Astrocyte (in vitro differentiated cells and primary cell): ENCODE results near the gene HOXA4. TPM values are rescaled to one million over a fixed set of nuclear protein-coding genes. Genes with fewer than 3 reads are reported as not detected.

Experiments
- DNase-seq: peaks from one replicate; pipeline ENCODE4 v3.0.0-alpha.2; 2010; ENCODE audit warnings: low read depth
- FAIRE-seq: peaks from 2 replicates; lab custom pipeline; 2011; peaks lifted over from hg19 to GRCh38; lab: Jason Lieb, UNC
- H2AFZ ChIP-seq: 2 replicates; pipeline ENCODE4 v1.6.0; 2012; ENCODE audit warnings: low read depth, low read length, inconsistent platforms
- H3K27ac ChIP-seq: 2 replicates; pipeline ENCODE4 v1.5.1; 2011; ENCODE audit warnings: low read depth, low read length, inconsistent platforms
- H3K27me3 ChIP-seq: 2 replicates; pipeline ENCODE4 v1.6.0; 2011; ENCODE audit warnings: low read length, inconsistent platforms; ENCODE audit not compliant: insufficient read depth
- H3K36me3 ChIP-seq: 2 replicates; pipeline ENCODE4 v1.5.1; 2011; ENCODE audit warnings: low read length, inconsistent platforms; ENCODE audit not compliant: insufficient read depth
- H3K4me1 ChIP-seq: 2 replicates; pipeline ENCODE4 v1.5.1; 2011; ENCODE audit warnings: low read length, inconsistent platforms; ENCODE audit not compliant: insufficient read depth
- H3K4me2 ChIP-seq: 2 replicates; pipeline ENCODE4 v1.6.0; 2012; ENCODE audit warnings: low read length, inconsistent platforms
- H3K4me3 ChIP-seq: 2 replicates; pipeline ENCODE4 v1.5.1; 2011; ENCODE audit warnings: low read depth, mild to moderate bottlenecking, low read length, inconsistent platforms; ENCODE audit not compliant: insufficient read depth
- H3K79me2 ChIP-seq: 2 replicates; pipeline ENCODE4 v1.6.0; 2012; ENCODE audit warnings: mild to moderate bottlenecking, low read length, inconsistent platforms; ENCODE audit not compliant: insufficient read depth
- H3K9ac ChIP-seq: 2 replicates; pipeline ENCODE4 v1.6.0; 2012; ENCODE audit warnings: mild to moderate bottlenecking, low read length, inconsistent platforms
- H3K9me3 ChIP-seq: 2 replicates; pipeline ENCODE4 v1.5.1; 2012; ENCODE audit warnings: low read depth, mild to moderate bottlenecking, low read length, inconsistent platforms; ENCODE audit not compliant: insufficient read depth
- H4K20me1 ChIP-seq: 2 replicates; pipeline ENCODE4 v1.6.0; 2012; ENCODE audit warnings: low read length, inconsistent platforms; ENCODE audit not compliant: insufficient read depth
- H3K27ac Mint-ChIP-seq: one replicate; pipeline ENCODE4 v1.8.0; 2021; ENCODE audit warnings: mild to moderate bottlenecking, mixed read lengths; ENCODE audit not compliant: unreplicated experiment
- H3K27me3 Mint-ChIP-seq: one replicate; pipeline ENCODE4 v1.8.0; 2021; ENCODE audit warnings: low read depth, mixed read lengths; ENCODE audit not compliant: unreplicated experiment
- H3K36me3 Mint-ChIP-seq: one replicate; pipeline ENCODE4 v1.8.0; 2021; ENCODE audit warnings: low read depth, mixed read lengths; ENCODE audit not compliant: unreplicated experiment
- H3K4me1 Mint-ChIP-seq: one replicate; pipeline ENCODE4 v1.8.0; 2021; ENCODE audit warnings: low read depth, mixed read lengths; ENCODE audit not compliant: unreplicated experiment
- H3K4me3 Mint-ChIP-seq: one replicate; pipeline ENCODE4 v1.8.0; 2021; ENCODE audit warnings: mild to moderate bottlenecking, moderate library complexity, mixed read lengths; ENCODE audit not compliant: unreplicated experiment
- H3K9me3 Mint-ChIP-seq: one replicate; pipeline ENCODE4 v1.8.0; 2021; ENCODE audit warnings: mild to moderate bottlenecking, mixed read lengths; ENCODE audit not compliant: unreplicated experiment
- CTCF ChIP-seq: IDR thresholded peaks from 2 replicates; pipeline ENCODE4 v1.5.1; 2011; ENCODE audit warnings: low read depth, mild to moderate bottlenecking, inconsistent platforms, low read length, moderate library complexity; ENCODE audit not compliant: insufficient read depth
- EZH2 ChIP-seq: IDR thresholded peaks from 2 replicates; pipeline ENCODE4 v1.6.1; 2012; ENCODE audit warnings: mild to moderate bottlenecking, low read length, inconsistent platforms; ENCODE audit not compliant: insufficient read depth
- total RNA-seq: library from RNA; stranded (reverse); gene quantifications from 2 replicates; pipeline ENCODE4 v1.2.1, GENCODE V29; 2021

The HOXA4 gene
- total RNA-seq, 1 donor from 2014 or later: not detected

- H3K27ac Mint-ChIP-seq: peak overlapping the region; percentile 94
- H3K36me3 Mint-ChIP-seq: peaks cover 2% of the 10 kb centered on the region
- DNase-seq (peak; percentile 12), FAIRE-seq (no peak)
- no peaks in the 10 kb centered on the region for H3K4me1 ChIP-seq
- no peak overlapping the region for H3K9ac ChIP-seq
- peaks cover 35% of the 10 kb centered on the region for H3K9me3 Mint-ChIP-seq
- peak overlapping the region; percentile 58 for H3K4me3 ChIP-seq
- H3K27me3 ChIP-seq: peaks cover 77% of the 10 kb centered on the region
- peak overlapping the region; percentile 83 for H3K4me3 Mint-ChIP-seq
- H3K79me2 ChIP-seq: peaks cover 37% of the 10 kb centered on the region
- peaks cover 8% of the 10 kb centered on the region for H4K20me1 ChIP-seq
- H3K9me3 ChIP-seq: no peaks in the 10 kb centered on the region
- no peak for TF ChIP-seq EZH2
- TF ChIP-seq CTCF: no peak
- H3K27ac ChIP-seq: no peak overlapping the region
- no peaks in the 10 kb centered on the region for H3K36me3 ChIP-seq
- peak overlapping the region; percentile 91 for H3K4me2 ChIP-seq
- H3K4me1 Mint-ChIP-seq: peaks cover 2% of the 10 kb centered on the region
- peak overlapping the region; percentile 71 for H2AFZ ChIP-seq
- peaks cover 93% of the 10 kb centered on the region for H3K27me3 Mint-ChIP-seq
These were observed 35.3 kb downstream of the HOXA4 start for GRCh38 chr7:27095050-27095896.

- no peaks in the 10 kb centered on the region for H3K9me3 ChIP-seq
- no peak overlapping the region for H3K27ac ChIP-seq
- no peak overlapping the region for H3K4me3 ChIP-seq
- peaks cover 93% of the 10 kb centered on the region for H3K27me3 Mint-ChIP-seq
- H3K36me3 Mint-ChIP-seq: peaks cover 2% of the 10 kb centered on the region
- no peak for FAIRE-seq
- no peak for TF ChIP-seq EZH2
- TF ChIP-seq CTCF: no peak
- no peak overlapping the region for H2AFZ ChIP-seq
- peaks cover 32% of the 10 kb centered on the region for H3K9me3 Mint-ChIP-seq
- H3K27ac Mint-ChIP-seq: no peak overlapping the region
- peaks cover 32% of the 10 kb centered on the region for H3K79me2 ChIP-seq
- peaks cover 8% of the 10 kb centered on the region for H4K20me1 ChIP-seq
- H3K4me2 ChIP-seq: no peak overlapping the region
- no peak overlapping the region for H3K9ac ChIP-seq
- peaks cover 2% of the 10 kb centered on the region for H3K4me1 Mint-ChIP-seq
- no peak overlapping the region for H3K4me3 Mint-ChIP-seq
- no peaks in the 10 kb centered on the region for H3K4me1 ChIP-seq
- H3K27me3 ChIP-seq: peaks cover 77% of the 10 kb centered on the region
- no peaks in the 10 kb centered on the region for H3K36me3 ChIP-seq
- DNase-seq: no peak
These were observed 36.1 kb downstream of the HOXA4 start for GRCh38 chr7:27094304-27095049.
